WTC11 (cell line): ENCODE results near the gene SAMD8. TPM values are rescaled to one million over a fixed set of nuclear protein-coding genes. Genes with fewer than 3 reads are reported as not detected.

Experiments
- ATAC-seq: fragments of 200-7000 bp; cut with Tn5 transposase; 2 replicates; pipeline ENCODE4 v1.10.0; 2021; ENCODE audit warnings: mild to moderate bottlenecking, moderate library complexity
- CTCF ChIA-PET: fragments of 300-600 bp; sonication (Branson Sonifier 250); formaldehyde crosslinking; loops from one replicate; lab custom pipeline; 2021; ENCODE audit warnings: antibody characterized with exemption; lab: Charles Lee
- POLR2A ChIA-PET: fragments of 350-600 bp; sonication (Branson Sonifier 250); formaldehyde crosslinking; loops from one replicate; lab custom pipeline; 2021; ENCODE audit warnings: antibody characterized with exemption; lab: Charles Lee
- DNase-seq: peaks from one replicate; pipeline ENCODE4 v3.0.0; 2021; ENCODE audit warnings: low spot score
- H3K27ac Mint-ChIP-seq: 2 replicates; pipeline ENCODE4 v1.8.0; 2021; ENCODE audit warnings: mixed read lengths
- H3K27me3 Mint-ChIP-seq: 2 replicates; pipeline ENCODE4 v1.8.0; 2021; ENCODE audit warnings: low read depth, mild to moderate bottlenecking, moderate library complexity, mixed read lengths
- H3K36me3 Mint-ChIP-seq: 2 replicates; pipeline ENCODE4 v1.8.0; 2021; ENCODE audit warnings: mixed read lengths
- H3K4me1 Mint-ChIP-seq: 2 replicates; pipeline ENCODE4 v1.8.0; 2022; ENCODE audit warnings: mixed read lengths
- H3K4me3 Mint-ChIP-seq: 2 replicates; pipeline ENCODE4 v1.8.0; 2021; ENCODE audit warnings: mild to moderate bottlenecking, moderate library complexity, mixed read lengths
- H3K9me3 Mint-ChIP-seq: 2 replicates; pipeline ENCODE4 v1.8.0; 2021; ENCODE audit warnings: mixed read lengths
- ATF2 ChIP-seq: sonication (generic); formaldehyde crosslinking; IDR thresholded peaks from 2 replicates; pipeline ENCODE4 v1.8.1; 2022; ENCODE audit warnings: low read depth, missing genetic modification reagents, borderline replicate concordance
- ATF6 ChIP-seq: sonication (generic); formaldehyde crosslinking; IDR thresholded peaks from 2 replicates; pipeline ENCODE4 v1.8.1; 2023; ENCODE audit warnings: mild to moderate bottlenecking, missing genetic modification reagents
- CDX4 ChIP-seq: fragments of 250-450 bp; sonication (Bioruptor Pico); IDR thresholded peaks from 2 replicates; pipeline ENCODE4 v1.9.0; 2021; ENCODE audit warnings: moderate library complexity, mild to moderate bottlenecking, inconsistent platforms, borderline replicate concordance
- E2F5 ChIP-seq: sonication (generic); formaldehyde crosslinking; IDR thresholded peaks from 2 replicates; pipeline ENCODE4 v1.8.1; 2022; ENCODE audit warnings: mild to moderate bottlenecking, moderate library complexity, missing genetic modification reagents
- ELF4 ChIP-seq: sonication (generic); formaldehyde crosslinking; IDR thresholded peaks from 2 replicates; pipeline ENCODE4 v1.8.1; 2022; ENCODE audit warnings: low read depth, mild to moderate bottlenecking, moderate library complexity, missing genetic modification reagents
- ERG ChIP-seq: fragments of 250-450 bp; sonication (Bioruptor Pico); IDR thresholded peaks from 2 replicates; pipeline ENCODE4 v1.8.0; 2021; ENCODE audit warnings: mild to moderate bottlenecking
- ESRRA ChIP-seq: sonication (generic); formaldehyde crosslinking; IDR thresholded peaks from 2 replicates; pipeline ENCODE4 v1.8.1; 2022; ENCODE audit warnings: mild to moderate bottlenecking, missing genetic modification reagents, borderline replicate concordance
- GRHL2 ChIP-seq: fragments of 250-450 bp; sonication (Bioruptor Pico); IDR thresholded peaks from 2 replicates; pipeline ENCODE4 v1.8.0; 2022; ENCODE audit warnings: mild to moderate bottlenecking, moderate library complexity; ENCODE audit not compliant: insufficient replicate concordance, severe bottlenecking
- GTF2I ChIP-seq: fragments of 250-450 bp; sonication (Bioruptor Pico); conservative IDR thresholded peaks from 2 replicates; pipeline ENCODE4 v1.4.0; 2021; ENCODE audit warnings: mild to moderate bottlenecking
- HMGXB4 ChIP-seq: sonication (generic); formaldehyde crosslinking; IDR thresholded peaks from 2 replicates; pipeline ENCODE4 v1.8.1; 2023; ENCODE audit warnings: mild to moderate bottlenecking, moderate library complexity, missing genetic modification reagents
- IRF1 ChIP-seq: sonication (generic); formaldehyde crosslinking; IDR thresholded peaks from 2 replicates; pipeline ENCODE4 v1.8.0; 2023; ENCODE audit warnings: missing genetic modification reagents
- KAT7 ChIP-seq: sonication (generic); formaldehyde crosslinking; IDR thresholded peaks from 2 replicates; pipeline ENCODE4 v1.8.1; 2023; ENCODE audit warnings: missing genetic modification reagents, mild to moderate bottlenecking, borderline replicate concordance
- MYBL2 ChIP-seq: sonication (generic); formaldehyde crosslinking; IDR thresholded peaks from 2 replicates; pipeline ENCODE4 v1.8.1; 2023; ENCODE audit warnings: mild to moderate bottlenecking, moderate library complexity, missing genetic modification reagents
- SMAD3 ChIP-seq: sonication (generic); formaldehyde crosslinking; IDR thresholded peaks from 2 replicates; pipeline ENCODE4 v1.8.0; 2022; ENCODE audit warnings: missing genetic modification reagents, mild to moderate bottlenecking, borderline replicate concordance
- TCF7 ChIP-seq: sonication (generic); formaldehyde crosslinking; IDR thresholded peaks from 2 replicates; pipeline ENCODE4 v1.8.0; 2022; ENCODE audit warnings: mild to moderate bottlenecking, low read depth, missing genetic modification reagents, moderate library complexity
- TEAD4 ChIP-seq: sonication (generic); formaldehyde crosslinking; IDR thresholded peaks from 2 replicates; pipeline ENCODE4 v1.8.0; 2022; ENCODE audit warnings: mild to moderate bottlenecking, missing genetic modification reagents
- TP53 ChIP-seq: sonication (generic); formaldehyde crosslinking; IDR thresholded peaks from 2 replicates; pipeline ENCODE4 v1.8.1; 2023; ENCODE audit warnings: mild to moderate bottlenecking, missing genetic modification reagents
- USF2 ChIP-seq: sonication (generic); formaldehyde crosslinking; IDR thresholded peaks from 2 replicates; pipeline ENCODE4 v1.8.1; 2023; ENCODE audit warnings: mild to moderate bottlenecking, missing genetic modification reagents, moderate library complexity
- ZNF263 ChIP-seq: sonication (generic); formaldehyde crosslinking; IDR thresholded peaks from 2 replicates; pipeline ENCODE4 v1.8.1; 2022; ENCODE audit warnings: low read depth, mild to moderate bottlenecking, moderate library complexity, missing genetic modification reagents
- ZNF671 ChIP-seq: fragments of 250-450 bp; sonication (Bioruptor Pico); IDR thresholded peaks from 2 replicates; pipeline ENCODE4 v1.8.0; 2021; ENCODE audit warnings: mild to moderate bottlenecking
- ZSCAN18 ChIP-seq: fragments of 250-450 bp; sonication (Bioruptor Pico); IDR thresholded peaks from 2 replicates; pipeline ENCODE4 v2.1.2; 2022; ENCODE audit warnings: mild to moderate bottlenecking, moderate library complexity
- total RNA-seq: library from RNA; stranded (reverse); gene quantifications from 3 replicates; pipeline ENCODE4 v1.2.3, GENCODE V29; 2021

The SAMD8 gene
- total RNA-seq, 1 experiment from 2014 or later = 23.0 TPM

- Mint-ChIP-seq H3K4me1 (no peaks in the 10 kb centered on the region), H3K27me3 (no peaks in the 10 kb centered on the region), H3K9me3 (no peaks in the 10 kb centered on the region), H3K4me3 (no peak overlapping the region), H3K36me3 (peaks cover 13% of the 10 kb centered on the region), H3K27ac (no peak overlapping the region)
- DNase-seq = no peak
- ChIA-PET CTCF (interaction anchor here (1.5 kb wide), 1 partner anchor 59 kb away, joined by 7 read pairs; the partner anchor contains the start of gene COMTD1), POLR2A (no interaction called here)
- no peak for TF ChIP-seq SMAD3
- no peak for TF ChIP-seq ERG (CRISPR knock-in tag)
- no peak for ATAC-seq
Observed at GRCh38 chr10:75176736-75177135, 65.3 kb downstream of the SAMD8 start.

- peaks cover 18% of the 10 kb centered on the region for H3K36me3 Mint-ChIP-seq
- POLR2A ChIA-PET = no interaction called here
- H3K27me3 Mint-ChIP-seq = no peaks in the 10 kb centered on the region
- CTCF ChIA-PET = interaction anchor here (1.3 kb wide), 1 partner anchor 8 kb away, joined by 9 read pairs; no protein-coding TSS in a partner anchor
- no peaks in the 10 kb centered on the region for H3K9me3 Mint-ChIP-seq
- DNase-seq = no peak
- TF ChIP-seq E2F5 (CRISPR knock-in tag) (no peak), HMGXB4 (CRISPR knock-in tag) (no peak), ERG (CRISPR knock-in tag) (no peak), ELF4 (CRISPR knock-in tag) (no peak), GRHL2 (CRISPR knock-in tag) (no peak), IRF1 (CRISPR knock-in tag) (no peak), USF2 (no peak), ESRRA (CRISPR knock-in tag) (no peak), GTF2I (CRISPR knock-in tag) (no peak), ATF2 (CRISPR knock-in tag) (no peak), TCF7 (CRISPR knock-in tag) (no peak), TP53 (no peak), ZNF671 (no peak), ZSCAN18 (no peak), TEAD4 (CRISPR knock-in tag) (no peak), KAT7 (CRISPR knock-in tag) (no peak), ATF6 (CRISPR knock-in tag) (no peak), ZNF263 (CRISPR knock-in tag) (no peak), CDX4 (CRISPR knock-in tag) (no peak), MYBL2 (CRISPR knock-in tag) (no peak)
- no peak for ATAC-seq
- H3K4me3 Mint-ChIP-seq = no peak overlapping the region
- H3K4me1 Mint-ChIP-seq = no peaks in the 10 kb centered on the region
- peak overlapping the region; percentile 22; the same call in 1 of the 2 replicates for H3K27ac Mint-ChIP-seq
Observed at GRCh38 chr10:75179657-75180177, 68.3 kb downstream of the SAMD8 start.
